GM23338 (cell line): ENCODE results near the gene MIX23. TPM values are rescaled to one million over a fixed set of nuclear protein-coding genes. Genes with fewer than 3 reads are reported as not detected.
A peak's percentile ranks its signal among the peaks of the same experiment; 100 is the strongest.

Experiments
- ATAC-seq: fragments of 200-7000 bp; cut with Tn5 transposase; 3 replicates; pipeline ENCODE4 v1.9.1; 2020
- DNase-seq: peaks from one replicate; pipeline ENCODE4 v3.0.0-alpha.2; 2015; ENCODE audit warnings: low spot score
- H2AFZ ChIP-seq: fragments of 200-600 bp; sonication (generic); 2 replicates; pipeline ENCODE4 v1.8.0; 2016; ENCODE audit warnings: antibody characterized with exemption, mild to moderate bottlenecking, moderate library complexity
- H3F3A ChIP-seq: fragments of 200-600 bp; sonication (generic); replicated peaks from 2 replicates; pipeline ENCODE4 v1.8.0; 2017; ENCODE audit warnings: antibody characterized with exemption, mixed run types, low read depth
- H3K27ac ChIP-seq: fragments of 200-600 bp; sonication (generic); 2 replicates; pipeline ENCODE4 v1.6.1; 2016; ENCODE audit warnings: low read depth
- H3K27me3 ChIP-seq: fragments of 200-600 bp; sonication (generic); 2 replicates; pipeline ENCODE4 v1.8.0; 2016; ENCODE audit warnings: mild to moderate bottlenecking, mixed run types, moderate library complexity; ENCODE audit not compliant: insufficient read depth
- H3K36me3 ChIP-seq: fragments of 200-600 bp; sonication (generic); 2 replicates; pipeline ENCODE4 v1.8.0; 2016; ENCODE audit warnings: mild to moderate bottlenecking; ENCODE audit not compliant: insufficient read depth
- H3K4me1 ChIP-seq: fragments of 200-600 bp; sonication (generic); 2 replicates; pipeline ENCODE4 v1.8.0; 2016; ENCODE audit warnings: mild to moderate bottlenecking, moderate library complexity; ENCODE audit not compliant: insufficient read depth
- H3K4me2 ChIP-seq: fragments of 200-600 bp; sonication (generic); 2 replicates; pipeline ENCODE4 v1.7.1; 2017; ENCODE audit warnings: mixed run types
- H3K4me3 ChIP-seq: fragments of 200-600 bp; sonication (generic); 2 replicates; pipeline ENCODE4 v1.6.1; 2016; ENCODE audit warnings: mixed run types
- H3K79me2 ChIP-seq: fragments of 200-600 bp; sonication (generic); replicated peaks from 2 replicates; pipeline ENCODE4 v1.8.0; 2017; ENCODE audit warnings: mild to moderate bottlenecking; ENCODE audit not compliant: insufficient read depth
- H3K9me2 ChIP-seq: fragments of 200-600 bp; sonication (generic); 2 replicates; pipeline ENCODE4 v1.8.0; 2017; ENCODE audit not compliant: insufficient read depth
- H4K20me1 ChIP-seq: fragments of 200-600 bp; sonication (generic); replicated peaks from 2 replicates; pipeline ENCODE4 v1.8.0; 2017; ENCODE audit warnings: mild to moderate bottlenecking; ENCODE audit not compliant: insufficient read depth
- H3K27ac Mint-ChIP-seq: 2 replicates; pipeline ENCODE4 v1.8.0; 2020; ENCODE audit warnings: inconsistent platforms, mild to moderate bottlenecking, moderate library complexity, mixed read lengths
- H3K27me3 Mint-ChIP-seq: 3 replicates; pipeline ENCODE4 v1.8.0; 2022; ENCODE audit warnings: low read depth, mild to moderate bottlenecking, moderate library complexity, mixed read lengths, inconsistent platforms; ENCODE audit not compliant: insufficient read depth, poor library complexity
- H3K36me3 Mint-ChIP-seq: 3 replicates; pipeline ENCODE4 v1.8.0; 2021; ENCODE audit warnings: low read depth, mild to moderate bottlenecking, inconsistent platforms, moderate library complexity, mixed read lengths
- H3K4me1 Mint-ChIP-seq: 3 replicates; pipeline ENCODE4 v1.8.0; 2020; ENCODE audit warnings: mild to moderate bottlenecking, inconsistent platforms, mixed read lengths
- H3K4me3 Mint-ChIP-seq: 3 replicates; pipeline ENCODE4 v1.8.0; 2021; ENCODE audit warnings: moderate library complexity, mild to moderate bottlenecking, inconsistent platforms, mixed read lengths
- H3K9me3 Mint-ChIP-seq: 3 replicates; pipeline ENCODE4 v1.8.0; 2020; ENCODE audit warnings: moderate library complexity, mild to moderate bottlenecking, inconsistent platforms, mixed read lengths
- CREB1 ChIP-seq: fragments of 250-450 bp; sonication (Bioruptor Pico); IDR thresholded peaks from 2 replicates; pipeline ENCODE4 v1.5.0; 2020; ENCODE audit warnings: low read depth, mild to moderate bottlenecking, moderate library complexity
- CTCF ChIP-seq, 2 experiments: fragments of 200-600 bp in 1 of 2; sonication (generic) in 1 of 2; conservative IDR thresholded peaks; 2 replicates each; pipeline versions ENCODE4 v1.5.1 to v1.6.1; 2016 to 2017; ENCODE audit warnings: antibody characterized with exemption in 2 of 2, low read depth in 2 of 2, mild to moderate bottlenecking in 2 of 2, moderate library complexity in 1 of 2
- ETS1 ChIP-seq: IDR thresholded peaks from 2 replicates; pipeline ENCODE4 v1.6.1; 2016; ENCODE audit warnings: antibody characterized with exemption
- EZH2 ChIP-seq: fragments of 200-600 bp; sonication (generic); IDR thresholded peaks from one replicate; pipeline ENCODE4 v1.8.0; 2017; ENCODE audit warnings: antibody characterized with exemption, mild to moderate bottlenecking, low read depth; ENCODE audit not compliant: unreplicated experiment
- EZH2phosphoT487 ChIP-seq: fragments of 200-600 bp; sonication (generic); IDR thresholded peaks from one replicate; pipeline ENCODE4 v1.8.1; 2018; ENCODE audit warnings: antibody characterized with exemption; ENCODE audit not compliant: unreplicated experiment
- JUNB ChIP-seq: IDR thresholded peaks from one replicate; pipeline ENCODE4 v1.6.1; 2016; ENCODE audit warnings: antibody characterized with exemption; ENCODE audit not compliant: unreplicated experiment
- NANOG ChIP-seq: IDR thresholded peaks from 2 replicates; pipeline ENCODE4 v1.6.1; 2016; ENCODE audit warnings: antibody characterized with exemption, borderline replicate concordance
- POLR2AphosphoS5 ChIP-seq: IDR thresholded peaks from 2 replicates; pipeline ENCODE4 v1.6.1; 2016; ENCODE audit warnings: antibody characterized with exemption, low read depth
- REST ChIP-seq: IDR thresholded peaks from one replicate; pipeline ENCODE4 v1.6.1; 2018; ENCODE audit warnings: antibody characterized with exemption; ENCODE audit not compliant: unreplicated experiment
- STAT1 ChIP-seq: IDR thresholded peaks from one replicate; pipeline ENCODE4 v1.6.1; 2016; ENCODE audit warnings: antibody characterized with exemption; ENCODE audit not compliant: unreplicated experiment
- ZNF114 ChIP-seq: fragments of 250-450 bp; sonication (Bioruptor Pico); IDR thresholded peaks from 2 replicates; pipeline ENCODE4 v1.5.0; 2020; ENCODE audit warnings: mild to moderate bottlenecking, moderate library complexity
- ZNF331 ChIP-seq: fragments of 250-450 bp; sonication (Bioruptor Pico); IDR thresholded peaks from 2 replicates; pipeline ENCODE4 v1.5.0; 2020; ENCODE audit warnings: low read depth, mild to moderate bottlenecking, moderate library complexity
- ZNF462 ChIP-seq: fragments of 250-450 bp; sonication (Bioruptor Pico); IDR thresholded peaks from 2 replicates; pipeline ENCODE4 v1.5.0; 2020; ENCODE audit warnings: mild to moderate bottlenecking, moderate library complexity
- polyA plus RNA-seq: library from polyadenylated mRNA; unstranded; fragments of >200 nt; fragmentation: Nextera tagmentation; extraction: Ambion mirVana; gene quantifications from 2 replicates; pipeline ENCODE4 v1.2.1, GENCODE V29; 2016
- total RNA-seq: library from RNA; depleted of rRNA; stranded (reverse); fragments of >200 nt; shearing (Covaris generic); gene quantifications from 2 replicates; pipeline ENCODE4 v1.2.3, GENCODE V29; 2014

MIX23 gene
- total and polyA plus RNA-seq, 2 experiments from 2014 or later, result 57.7 to 146 TPM

- Mint-ChIP-seq H3K36me3 (peaks cover 3% of the 10 kb centered on the region; the same call in 1 of the 3 replicates), H3K27me3 (peaks cover 4% of the 10 kb centered on the region), H3K4me1 (peaks cover 13% of the 10 kb centered on the region; the same call in 2 of the 3 replicates), H3K9me3 (no peaks in the 10 kb centered on the region), H3K27ac (peak within 1 kb of the TSS; percentile 96), H3K4me3 (peak within 1 kb of the TSS; percentile 98)
- H3K36me3 ChIP-seq, result no peaks in the 10 kb centered on the region
- H3K27me3 ChIP-seq, result no peaks in the 10 kb centered on the region
- no peaks in the 10 kb centered on the region; the same call in 1 of the 2 replicates for H4K20me1 ChIP-seq
- H2AFZ ChIP-seq, result peak within 1 kb of the TSS; percentile 88
- no peaks in the 10 kb centered on the region for H3K9me2 ChIP-seq
- H3K4me1 ChIP-seq, result peaks cover 21% of the 10 kb centered on the region
- H3K4me2 ChIP-seq, result peak within 1 kb of the TSS; percentile 96
- TF ChIP-seq ZNF331 (CRISPR knock-in tag) (no peak), ZNF462 (CRISPR knock-in tag) (no peak), EZH2 (no peak), EZH2phosphoT487 (no peak), CTCF (conservative IDR thresholded peaks at IDR 0.05; ENCODE audit: low read depth in 2 of 2) (peak; percentile 48 to 77), POLR2AphosphoS5 (peak; percentile 86), NANOG (no peak), STAT1 (no peak), CREB1 (CRISPR knock-in tag) (peak; percentile 82), ZNF114 (no peak), REST (no peak), JUNB (no peak), ETS1 (no peak)
- no peaks in the 10 kb centered on the region for H3F3A ChIP-seq
- peak within 1 kb of the TSS; percentile 80 for H3K4me3 ChIP-seq
- ATAC-seq (peak; percentile 90), DNase-seq (peak; percentile 96)
- peaks cover 56% of the 10 kb centered on the region for H3K79me2 ChIP-seq
- peak within 1 kb of the TSS; percentile 79 for H3K27ac ChIP-seq
Observed at GRCh38 chr3:122383771-122384697, 1.0 kb upstream of the MIX23 start, which contains the start of gene FAM162A. Gene FAM162A, plus strand, starts transcription at chr3:122384182. Its CDS starts 84 bp downstream, at chr3:122384266.
